DND-41 (cell line): ENCODE data around the gene MARS2.
"Not testable (repeated sequence)": the region's sequence is repeated elsewhere in the genome, so short reads cannot be mapped to it uniquely, and the experiment has no call there.

Experiments
- EZH2 ChIP-seq: IDR thresholded peaks from 3 replicates; pipeline ENCODE4 v1.6.1; 2012; ENCODE audit warnings: borderline replicate concordance, low read depth, mild to moderate bottlenecking, moderate library complexity, low read length, inconsistent platforms; ENCODE audit not compliant: severe bottlenecking
- TF ChIP-seq, protein P1 (sequence below): IDR thresholded peaks from 2 replicates; pipeline ENCODE4 v1.5.1; 2012; ENCODE audit warnings: borderline replicate concordance, low read length, moderate library complexity, mild to moderate bottlenecking; ENCODE audit not compliant: poor library complexity, severe bottlenecking; ENCODE audit errors: extremely low read depth

DNA sequence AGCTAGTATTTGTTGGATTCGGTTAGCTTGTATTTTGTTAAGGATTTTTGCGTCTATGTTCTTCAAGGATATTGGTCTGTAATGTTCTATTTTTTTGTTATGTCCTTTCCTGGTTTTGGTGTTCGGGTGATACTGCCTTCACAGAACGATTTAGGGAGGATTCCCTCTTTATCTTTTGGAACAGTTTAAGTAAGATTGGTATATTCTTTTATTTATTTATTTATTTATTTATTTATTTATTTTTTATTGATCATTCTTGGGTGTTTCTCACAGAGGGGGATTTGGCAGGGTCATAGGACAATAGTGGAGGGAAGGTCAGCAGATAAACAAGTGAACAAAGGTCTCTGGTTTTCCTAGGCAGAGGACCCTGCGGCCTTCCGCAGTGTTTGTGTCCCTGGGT lies 10.0 kb upstream of the MARS2 start:
- TF ChIP-seq, protein P1, sequence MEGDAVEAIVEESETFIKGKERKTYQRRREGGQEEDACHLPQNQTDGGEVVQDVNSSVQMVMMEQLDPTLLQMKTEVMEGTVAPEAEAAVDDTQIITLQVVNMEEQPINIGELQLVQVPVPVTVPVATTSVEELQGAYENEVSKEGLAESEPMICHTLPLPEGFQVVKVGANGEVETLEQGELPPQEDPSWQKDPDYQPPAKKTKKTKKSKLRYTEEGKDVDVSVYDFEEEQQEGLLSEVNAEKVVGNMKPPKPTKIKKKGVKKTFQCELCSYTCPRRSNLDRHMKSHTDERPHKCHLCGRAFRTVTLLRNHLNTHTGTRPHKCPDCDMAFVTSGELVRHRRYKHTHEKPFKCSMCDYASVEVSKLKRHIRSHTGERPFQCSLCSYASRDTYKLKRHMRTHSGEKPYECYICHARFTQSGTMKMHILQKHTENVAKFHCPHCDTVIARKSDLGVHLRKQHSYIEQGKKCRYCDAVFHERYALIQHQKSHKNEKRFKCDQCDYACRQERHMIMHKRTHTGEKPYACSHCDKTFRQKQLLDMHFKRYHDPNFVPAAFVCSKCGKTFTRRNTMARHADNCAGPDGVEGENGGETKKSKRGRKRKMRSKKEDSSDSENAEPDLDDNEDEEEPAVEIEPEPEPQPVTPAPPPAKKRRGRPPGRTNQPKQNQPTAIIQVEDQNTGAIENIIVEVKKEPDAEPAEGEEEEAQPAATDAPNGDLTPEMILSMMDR = not testable (repeated sequence)
- TF ChIP-seq EZH2 = not testable (repeated sequence)
